Spinal cord (tissue), 10 donors: ENCODE data around the gene BRINP1. TPM values are rescaled to one million over a fixed set of nuclear protein-coding genes. Genes with fewer than 3 reads are reported as not detected.

Experiments used
- DNase-seq, 6 donors: peaks; one replicate each; pipeline versions ENCODE4 v3.0.0 to v3.0.0-alpha.2; 2013 to 2015; ENCODE audit warnings: low spot score in 6 of 6, low read depth in 4 of 6
- H3K27ac ChIP-seq: one replicate; pipeline ENCODE4 v1.5.1; 2013; ENCODE audit warnings: low read depth, low read length, control low read depth
- H3K27me3 ChIP-seq: one replicate; pipeline ENCODE4 v1.6.1; 2013; ENCODE audit warnings: low read length; ENCODE audit not compliant: control insufficient read depth, insufficient read depth
- H3K36me3 ChIP-seq: one replicate; pipeline ENCODE4 v1.6.1; 2013; ENCODE audit warnings: low read length; ENCODE audit not compliant: control insufficient read depth, insufficient read depth
- H3K4me1 ChIP-seq: one replicate; pipeline ENCODE4 v1.6.1; 2013; ENCODE audit warnings: low read length; ENCODE audit not compliant: control insufficient read depth, insufficient read depth
- H3K4me3 ChIP-seq: one replicate; pipeline ENCODE4 v1.5.1; 2013; ENCODE audit warnings: low read depth, low read length, control low read depth
- H3K9me3 ChIP-seq: one replicate; pipeline ENCODE4 v1.6.1; 2013; ENCODE audit warnings: low read length; ENCODE audit not compliant: control insufficient read depth, insufficient read depth
- WGBS: methylation state at CpG from one replicate; pipeline ENCODE4 v1.1.5; 2013; ENCODE audit warnings: missing lambda C conversion rate; ENCODE audit not compliant: insufficient coverage; 5-methylcytosine and 5-hydroxymethylcytosine counted together
- polyA plus RNA-seq, 2 donors: library from polyadenylated mRNA; unstranded; fragments of 120-200 nt; gene quantifications; one replicate each; pipeline ENCODE4 v1.2.1, GENCODE V29; 2013; ENCODE audit not compliant: insufficient read length in 2 of 2
- total RNA-seq, 2 donors: library from RNA; depleted of rRNA in 1 of 2; stranded (reverse); fragments of 120-200 nt in 1 of 2; fragments of >200 nt in 1 of 2; gene quantifications; one replicate each; pipeline versions ENCODE4 v1.2.3 to v1.2.4, GENCODE V29; 2013 to 2014
- donor health status: healthy.

The BRINP1 gene
- total and polyA plus RNA-seq, 4 donors, result 47.2 to 113 (median 90.9) TPM

- DNase-seq, result no peak
- WGBS, result no CpG with 5 or more reads among the region's 2 CpGs
- peaks cover 2% of the 10 kb centered on the region for H3K27me3 ChIP-seq
- H3K36me3 ChIP-seq, result no peaks in the 10 kb centered on the region
- peaks cover 7% of the 10 kb centered on the region for H3K4me1 ChIP-seq
- no peaks in the 10 kb centered on the region for H3K9me3 ChIP-seq
- H3K4me3 ChIP-seq, result no peak overlapping the region
- no peak overlapping the region for H3K27ac ChIP-seq
These were observed 3.7 kb upstream of the BRINP1 start for GRCh38 chr9:119372951-119373350.

DNA sequence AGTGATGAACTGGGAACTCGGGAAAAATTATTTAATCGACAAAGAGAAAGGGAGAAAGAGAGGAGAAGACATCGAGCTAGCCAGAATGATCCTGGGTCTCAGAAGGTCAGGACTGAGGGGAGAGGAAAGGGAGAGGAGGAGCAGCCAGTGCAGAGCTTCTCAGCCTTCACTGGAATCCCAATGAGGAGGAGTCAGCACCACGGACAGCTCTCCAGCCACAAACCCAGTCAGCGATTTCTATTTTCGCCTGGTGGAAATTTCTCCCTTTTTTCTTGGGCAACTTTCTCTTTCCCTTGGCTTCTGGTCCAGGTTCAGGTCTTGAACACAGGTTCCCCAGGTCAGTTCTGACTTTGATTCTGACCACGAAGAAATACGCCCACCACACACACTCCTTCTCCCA is 1.6 kb upstream of the BRINP1 start:
- WGBS, result 10% methylated on average over 8 of the region's 8 CpGs
- no peak overlapping the region for H3K27ac ChIP-seq
- no peaks in the 10 kb centered on the region for H3K9me3 ChIP-seq
- H3K27me3 ChIP-seq, result peaks cover 2% of the 10 kb centered on the region
- H3K4me1 ChIP-seq, result peaks cover 7% of the 10 kb centered on the region
- DNase-seq, result peak in 3 of 6 donors; percentile 47 to 78 (median 59)
- no peaks in the 10 kb centered on the region for H3K36me3 ChIP-seq
- no peak overlapping the region for H3K4me3 ChIP-seq

GRCh38 chr9:119369680-119370366 is 588 bp upstream of the BRINP1 start:
- Histone ChIP-seq H3K27ac (peak overlapping the region; percentile 37), H3K27me3 (peaks cover 2% of the 10 kb centered on the region), H3K9me3 (no peaks in the 10 kb centered on the region), H3K36me3 (no peaks in the 10 kb centered on the region), H3K4me3 (peak overlapping the region; percentile 78), H3K4me1 (peaks cover 7% of the 10 kb centered on the region)
- WGBS, result under 1% methylated on average over 27 of the region's 32 CpGs
- DNase-seq, result peak in 2 of 6 donors; percentile 33 to 64

DNA sequence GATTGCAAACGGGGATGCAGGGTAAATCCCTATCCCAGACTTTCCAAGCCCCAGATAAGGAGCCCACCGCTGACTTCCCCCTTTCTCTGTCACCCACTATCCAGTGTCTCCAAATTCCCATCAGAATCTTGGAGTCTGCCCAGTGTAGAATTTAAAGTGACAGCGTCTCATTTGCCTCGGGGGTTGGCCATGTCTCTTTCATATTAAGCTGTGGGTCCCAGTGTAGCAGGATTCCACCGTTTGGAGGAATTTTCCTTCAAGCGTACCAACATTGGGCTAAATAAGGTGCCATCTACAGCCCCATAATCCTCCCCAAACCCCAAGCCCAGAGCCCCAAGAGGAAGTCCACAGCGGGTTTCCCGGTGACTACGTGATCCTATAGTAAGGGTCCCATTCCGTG is 1.1 kb downstream of the BRINP1 start:
- Histone ChIP-seq H3K36me3 (no peaks in the 10 kb centered on the region), H3K4me3 (peak overlapping the region; percentile 78), H3K9me3 (no peaks in the 10 kb centered on the region), H3K4me1 (peaks cover 8% of the 10 kb centered on the region), H3K27ac (peak overlapping the region; percentile 81), H3K27me3 (peaks cover 2% of the 10 kb centered on the region)
- 1% methylated on average over 8 of the region's 10 CpGs for WGBS
- DNase-seq, result peak in 3 of 6 donors; percentile 57 to 87 (median 85)

- peak overlapping the region; percentile 78 for H3K4me3 ChIP-seq
- DNase-seq, result peak in 1 of 6 donors; percentile 72
- peaks cover 2% of the 10 kb centered on the region for H3K27me3 ChIP-seq
- 2% methylated on average over 4 of the region's 7 CpGs for WGBS
- H3K9me3 ChIP-seq, result no peaks in the 10 kb centered on the region
- no peaks in the 10 kb centered on the region for H3K36me3 ChIP-seq
- H3K4me1 ChIP-seq, result peaks cover 11% of the 10 kb centered on the region
- H3K27ac ChIP-seq, result peak overlapping the region; percentile 81
These were observed 1.6 kb downstream of the BRINP1 start for GRCh38 chr9:119367683-119368075.

- peak overlapping the region; percentile 81 for H3K27ac ChIP-seq
These were observed 2.1 kb downstream of the BRINP1 start for GRCh38 chr9:119366909-119367682.

GRCh38 chr9:119365291-119366027 is 3.8 kb downstream of the BRINP1 start:
- 5% methylated on average over 7 of the region's 9 CpGs for WGBS
- peak in 5 of 6 donors; percentile 85 to 97 (median 90) for DNase-seq
- Histone ChIP-seq H3K9me3 (no peaks in the 10 kb centered on the region), H3K36me3 (no peaks in the 10 kb centered on the region), H3K4me1 (peaks cover 11% of the 10 kb centered on the region), H3K4me3 (peak overlapping the region; percentile 13), H3K27ac (no peak overlapping the region), H3K27me3 (peaks cover 2% of the 10 kb centered on the region)

More at GRCh38 chr9:119366909-119367682, 2.1 kb downstream of the BRINP1 start:
- H3K36me3 ChIP-seq, result no peaks in the 10 kb centered on the region
- DNase-seq, result peak in 2 of 6 donors; percentile 46 to 82
- H3K9me3 ChIP-seq, result no peaks in the 10 kb centered on the region
- H3K27me3 ChIP-seq, result peaks cover 2% of the 10 kb centered on the region
- 13% methylated on average over 7 of the region's 9 CpGs for WGBS
- H3K4me1 ChIP-seq, result peaks cover 11% of the 10 kb centered on the region
- peak overlapping the region; percentile 78 for H3K4me3 ChIP-seq

DNA sequence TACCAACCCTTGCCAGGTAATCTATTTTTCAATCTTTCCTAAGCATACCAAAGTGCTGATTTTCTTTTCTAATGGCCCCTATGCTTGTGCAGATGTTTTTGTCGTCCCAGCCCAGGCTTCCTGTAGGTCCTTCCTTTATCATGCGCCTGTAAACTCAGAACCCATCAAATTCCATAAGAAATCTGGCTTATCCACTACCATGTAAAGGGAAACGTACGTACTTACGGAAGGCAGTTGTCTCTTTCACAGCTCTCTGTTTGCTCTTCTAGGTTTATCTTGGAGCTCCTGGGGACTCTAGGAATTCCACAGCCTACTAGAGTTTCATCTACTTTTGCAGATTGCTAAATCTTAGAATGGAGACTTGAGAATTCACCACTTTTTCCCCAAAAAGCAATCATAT is 9.0 kb downstream of the BRINP1 start:
- Histone ChIP-seq H3K27me3 (no peaks in the 10 kb centered on the region), H3K36me3 (no peaks in the 10 kb centered on the region), H3K4me3 (no peak overlapping the region), H3K9me3 (no peaks in the 10 kb centered on the region), H3K27ac (no peak overlapping the region), H3K4me1 (peaks cover 8% of the 10 kb centered on the region)
- WGBS, result 43% methylated on average over 1 of the region's 5 CpGs
- no peak for DNase-seq

- 11% methylated on average over 1 of the region's 2 CpGs for WGBS
- peaks cover 3% of the 10 kb centered on the region for H3K36me3 ChIP-seq
- peak in 1 of 6 donors; percentile 50 for DNase-seq
These were observed 11.7 kb downstream of the BRINP1 start for GRCh38 chr9:119357336-119358096.

More at GRCh38 chr9:119357336-119358096, 11.7 kb downstream of the BRINP1 start:
- H3K27ac ChIP-seq, result no peak overlapping the region
- no peaks in the 10 kb centered on the region for H3K27me3 ChIP-seq
- no peaks in the 10 kb centered on the region for H3K9me3 ChIP-seq
- no peak overlapping the region for H3K4me3 ChIP-seq
- H3K4me1 ChIP-seq, result peaks cover 4% of the 10 kb centered on the region
